Stimulated activated CD8-positive, alpha-beta memory T cell treated with anti-CD3 and anti-CD28 coated beads, Interleukin-15, amount 100 ng/mL, for 4 hours (primary cell): ENCODE results near the gene NDFIP2.
"Not testable (repeated sequence)": the region's sequence is repeated elsewhere in the genome, so short reads cannot be mapped to it uniquely, and the experiment has no call there.

Experiments
- DNase-seq, 2 donors: peaks; one replicate each; pipeline ENCODE4 v3.0.0-alpha.2; 2020; ENCODE audit warnings: low read depth in 2 of 2

NDFIP2 gene

DNA sequence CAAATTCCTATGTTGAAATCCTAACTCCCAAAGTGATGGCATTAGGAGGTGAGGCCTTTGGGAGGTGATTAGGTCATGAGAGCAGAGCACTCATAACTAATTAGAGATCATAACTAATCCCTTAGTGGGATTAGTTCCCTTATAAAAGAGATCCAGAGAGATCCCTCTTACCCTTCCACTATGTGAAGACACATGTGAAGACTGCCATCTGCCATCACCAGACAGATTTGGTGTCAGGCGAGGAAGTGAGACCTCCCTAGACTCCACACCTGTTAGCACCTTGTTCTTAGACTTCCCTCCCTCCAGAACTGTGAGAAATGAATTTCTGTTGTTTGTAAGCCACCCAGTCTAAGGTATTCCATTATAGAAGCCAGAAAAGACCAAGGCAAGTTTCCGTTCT, 112.2 kb downstream of the NDFIP2 start:
- no peak for DNase-seq

DNA sequence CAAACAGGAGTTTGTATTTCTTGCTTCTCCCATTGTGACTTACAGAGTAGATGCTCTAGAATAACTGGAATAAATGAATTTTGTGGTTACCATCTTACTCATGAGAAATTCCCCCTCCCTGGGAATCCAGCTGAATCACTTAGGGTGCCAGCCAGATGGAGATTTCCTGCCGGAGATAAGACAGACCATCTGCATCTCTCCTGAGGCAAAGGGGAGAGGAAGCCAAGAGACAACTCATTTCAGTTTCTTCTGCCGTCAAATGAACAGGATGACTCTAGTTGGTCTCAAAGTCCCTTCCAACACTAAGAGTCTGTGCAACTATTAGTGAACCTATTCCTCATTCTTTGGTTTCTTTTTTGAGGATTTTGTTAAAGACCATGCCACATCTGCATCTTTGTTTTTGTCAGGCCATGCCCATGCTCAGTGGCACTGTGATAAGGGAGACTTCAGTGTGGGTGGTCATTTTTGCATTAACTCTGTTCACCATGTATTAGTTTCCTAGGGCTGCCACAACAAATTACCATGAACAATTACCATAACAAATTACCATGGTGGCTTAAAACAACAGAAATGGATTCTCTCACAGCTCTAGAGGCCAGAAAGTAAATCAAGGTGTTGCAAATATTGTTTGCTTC, 112.8 kb downstream of the NDFIP2 start:
- no peak for DNase-seq

- DNase-seq: not testable (repeated sequence)
Measured at GRCh38 chr13:79600146-79600545, 119.2 kb downstream of the NDFIP2 start.

- no peak for DNase-seq
Measured at GRCh38 chr13:79602936-79603335, 122.0 kb downstream of the NDFIP2 start.

DNA sequence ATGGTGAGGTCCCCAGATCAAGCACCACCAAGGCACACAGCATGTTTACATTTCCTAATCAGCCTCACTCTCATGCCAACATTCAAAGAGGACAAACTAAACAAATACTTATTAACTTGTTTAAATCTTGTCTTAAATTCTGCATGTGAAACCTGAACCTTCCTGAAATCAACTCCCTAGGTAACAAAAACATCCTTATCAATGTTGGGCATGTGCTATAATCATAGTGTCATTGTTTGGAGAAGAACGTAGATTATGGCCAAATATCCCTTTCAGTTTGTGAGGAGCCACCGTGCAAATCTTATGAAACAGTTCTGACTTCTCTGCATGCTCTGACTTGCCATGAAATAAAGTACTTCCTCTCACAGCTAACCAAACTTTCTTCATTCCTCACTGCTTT, 123.8 kb downstream of the NDFIP2 start:
- DNase-seq: no peak
